IPS-18c (cell line): Measurements from ENCODE around the gene AQP2.

Source experiments
- H3K4me3 ChIP-seq: 2 replicates; pipeline ENCODE4 v1.7.0; 2013; ENCODE audit warnings: low read depth, mild to moderate bottlenecking, low read length, moderate library complexity; ENCODE audit not compliant: insufficient read depth
- H3K9me3 ChIP-seq: one replicate; pipeline ENCODE4 v1.6.1; 2013; ENCODE audit warnings: mild to moderate bottlenecking, low read length, moderate library complexity; ENCODE audit not compliant: control insufficient read depth, insufficient read depth

The AQP2 gene

GRCh38 chr12:49916129-49916919 lies 34.2 kb upstream of the AQP2 start:
- no peaks in the 10 kb centered on the region for H3K9me3 ChIP-seq
- H3K4me3 ChIP-seq: no peak overlapping the region

GRCh38 chr12:49917166-49917787 lies 33.3 kb upstream of the AQP2 start:
- Histone ChIP-seq H3K9me3 (no peaks in the 10 kb centered on the region), H3K4me3 (no peak overlapping the region)

- Histone ChIP-seq H3K9me3 (no peaks in the 10 kb centered on the region), H3K4me3 (no peak overlapping the region)
These were observed 32.8 kb upstream of the AQP2 start for GRCh38 chr12:49917788-49918173.

GRCh38 chr12:49920241-49920914 lies 30.2 kb upstream of the AQP2 start:
- Histone ChIP-seq H3K4me3 (no peak overlapping the region), H3K9me3 (no peaks in the 10 kb centered on the region)

- Histone ChIP-seq H3K4me3 (no peak overlapping the region), H3K9me3 (no peaks in the 10 kb centered on the region)
These were observed 29.6 kb upstream of the AQP2 start for GRCh38 chr12:49920915-49921286.

- Histone ChIP-seq H3K9me3 (no peaks in the 10 kb centered on the region), H3K4me3 (no peak overlapping the region)
These were observed 29.2 kb upstream of the AQP2 start for GRCh38 chr12:49921299-49921698.

GRCh38 chr12:49921936-49922335 lies 28.6 kb upstream of the AQP2 start:
- no peak overlapping the region for H3K4me3 ChIP-seq
- no peaks in the 10 kb centered on the region for H3K9me3 ChIP-seq

- H3K9me3 ChIP-seq: no peaks in the 10 kb centered on the region
- H3K4me3 ChIP-seq: no peak overlapping the region
These were observed 28.0 kb upstream of the AQP2 start for GRCh38 chr12:49922349-49923034.

- H3K9me3 ChIP-seq: no peaks in the 10 kb centered on the region
- no peak overlapping the region for H3K4me3 ChIP-seq
These were observed 27.4 kb upstream of the AQP2 start for GRCh38 chr12:49923035-49923644.

GRCh38 chr12:49923880-49924556 lies 26.5 kb upstream of the AQP2 start:
- H3K9me3 ChIP-seq: no peaks in the 10 kb centered on the region
- H3K4me3 ChIP-seq: no peak overlapping the region

- Histone ChIP-seq H3K9me3 (no peaks in the 10 kb centered on the region), H3K4me3 (no peak overlapping the region)
These were observed 25.8 kb upstream of the AQP2 start for GRCh38 chr12:49924628-49925246.

GRCh38 chr12:49925433-49926204 lies 24.9 kb upstream of the AQP2 start:
- Histone ChIP-seq H3K9me3 (no peaks in the 10 kb centered on the region), H3K4me3 (no peak overlapping the region)

- Histone ChIP-seq H3K9me3 (no peaks in the 10 kb centered on the region), H3K4me3 (no peak overlapping the region)
These were observed 22.1 kb upstream of the AQP2 start for GRCh38 chr12:49928471-49928870.

- Histone ChIP-seq H3K4me3 (no peak overlapping the region), H3K9me3 (no peaks in the 10 kb centered on the region)
These were observed 21.0 kb upstream of the AQP2 start for GRCh38 chr12:49929581-49929980.

- Histone ChIP-seq H3K4me3 (no peak overlapping the region), H3K9me3 (no peaks in the 10 kb centered on the region)
These were observed 19.8 kb upstream of the AQP2 start for GRCh38 chr12:49930515-49931288.
